H1 (cell line): ENCODE measurements around the gene OR2H1. TPM values are rescaled to one million over a fixed set of nuclear protein-coding genes. Genes with fewer than 3 reads are reported as not detected.
A peak's percentile ranks its signal among the peaks of the same experiment; 100 is the strongest.
"Not testable (repeated sequence)": the region's sequence is repeated elsewhere in the genome, so short reads cannot be mapped to it uniquely, and the experiment has no call there.

Source experiments
- CTCF ChIA-PET: fragments of 300-600 bp; sonication (Branson Sonifier 250); formaldehyde crosslinking; loops from one replicate; lab custom pipeline; 2021; ENCODE audit not compliant: partially characterized antibody; lab: Charles Lee
- POLR2A ChIA-PET: fragments of 300-600 bp; sonication (Branson Sonifier 250); formaldehyde crosslinking; loops from one replicate; lab custom pipeline; 2021; ENCODE audit warnings: inconsistent platforms; ENCODE audit not compliant: partially characterized antibody; lab: Charles Lee
- DNase-seq, 2 experiments: peaks; one replicate each; pipeline versions ENCODE4 v3.0.0 to v3.0.0-alpha.2; 2010 to 2022; ENCODE audit warnings: low spot score in 2 of 2, low read depth in 1 of 2, mixed read lengths in 1 of 2
- FAIRE-seq: peaks from 2 replicates; lab custom pipeline; 2011; peaks lifted over from hg19 to GRCh38; lab: Jason Lieb, UNC
- H2AFZ ChIP-seq: 2 replicates; pipeline ENCODE4 v1.8.1; 2012; ENCODE audit warnings: low read length, inconsistent platforms
- H2AK5ac ChIP-seq: 2 replicates; pipeline ENCODE4 v1.6.1; 2013; ENCODE audit warnings: low read depth, low read length
- H2BK120ac ChIP-seq: replicated peaks from 2 replicates; pipeline ENCODE3; 2013; ENCODE audit warnings: low read depth, low read length, inconsistent platforms
- H2BK12ac ChIP-seq: 2 replicates; pipeline ENCODE4 v1.6.1; 2013; ENCODE audit warnings: low read depth, low read length
- H2BK15ac ChIP-seq: 2 replicates; pipeline ENCODE4 v1.6.1; 2013; ENCODE audit warnings: low read length
- H2BK20ac ChIP-seq: 2 replicates; pipeline ENCODE4 v1.6.1; 2013; ENCODE audit warnings: low read length
- H2BK5ac ChIP-seq: 2 replicates; pipeline ENCODE4 v1.6.1; 2013; ENCODE audit warnings: low read depth, low read length
- H3K14ac ChIP-seq: 2 replicates; pipeline ENCODE4 v1.6.1; 2013; ENCODE audit warnings: inconsistent platforms; ENCODE audit not compliant: insufficient read length
- H3K18ac ChIP-seq: 2 replicates; pipeline ENCODE4 v1.6.1; 2013; ENCODE audit warnings: low read length; ENCODE audit errors: extremely low read depth
- H3K23ac ChIP-seq: 2 replicates; pipeline ENCODE4 v1.6.1; 2013; ENCODE audit warnings: inconsistent platforms; ENCODE audit not compliant: insufficient read length
- H3K23me2 ChIP-seq: 2 replicates; pipeline ENCODE4 v1.6.1; 2013; ENCODE audit warnings: low read depth, low read length
- H3K27ac ChIP-seq: 2 replicates; pipeline ENCODE4 v1.6.1; 2011; ENCODE audit warnings: low read depth, low read length, inconsistent platforms
- H3K27me3 ChIP-seq, 4 experiments: replicated peaks in 1 of 4; 1 replicate in 1 of 4; 2 replicates in 3 of 4; pipeline versions ENCODE4 v1.6.1 to v1.8.1; 2011 to 2013; ENCODE audit warnings: low read length in 3 of 4, mild to moderate bottlenecking in 3 of 4, inconsistent platforms in 2 of 4, mixed read lengths in 2 of 4, moderate library complexity in 1 of 4; ENCODE audit not compliant: control insufficient read depth in 3 of 4, insufficient read depth in 3 of 4; ENCODE audit errors: extremely low read depth in 1 of 4
- H3K36me3 ChIP-seq, 4 experiments: 2 replicates each; pipeline versions ENCODE4 v1.6.1 to v1.8.1; 2011 to 2013; ENCODE audit warnings: mild to moderate bottlenecking in 4 of 4, low read length in 3 of 4, moderate library complexity in 2 of 4, control low read depth in 1 of 4, inconsistent platforms in 1 of 4; ENCODE audit not compliant: insufficient read depth in 4 of 4, control insufficient read depth in 2 of 4
- H3K4ac ChIP-seq: replicated peaks from 2 replicates; pipeline ENCODE3; 2013; ENCODE audit warnings: low read length, low read depth, mixed read lengths, inconsistent platforms; ENCODE audit not compliant: insufficient read length
- H3K4me1 ChIP-seq, 4 experiments: replicated peaks in 1 of 4; 1 replicate in 1 of 4; 2 replicates in 3 of 4; pipeline versions ENCODE4 v1.6.1 to v1.8.1; 2011 to 2013; ENCODE audit warnings: low read length in 3 of 4, inconsistent platforms in 2 of 4, mixed read lengths in 1 of 4; ENCODE audit not compliant: insufficient read depth in 4 of 4, control insufficient read depth in 3 of 4
- H3K4me2 ChIP-seq, 2 experiments: 2 replicates each; pipeline versions ENCODE4 v1.6.1 to v1.8.1; 2011 to 2013; ENCODE audit warnings: low read depth in 2 of 2, low read length in 2 of 2, control low read depth in 1 of 2, inconsistent platforms in 1 of 2, mild to moderate bottlenecking in 1 of 2; ENCODE audit not compliant: insufficient read depth in 1 of 2
- H3K4me3 ChIP-seq, 4 experiments: fragments of 200-600, 300-600 bp in 1 of 4; sonication (generic), shearing (Covaris generic), sonication (Bioruptor Twin) in 1 of 4; 2 replicates each; pipeline versions ENCODE4 v1.5.1 to v1.8.1; 2011 to 2016; ENCODE audit warnings: low read length in 4 of 4, low read depth in 3 of 4, control low read depth in 2 of 4, inconsistent platforms in 2 of 4, mild to moderate bottlenecking in 2 of 4, mixed read lengths in 1 of 4, moderate library complexity in 1 of 4; ENCODE audit not compliant: insufficient read depth in 2 of 4; ENCODE audit errors: extremely low read depth in 1 of 4
- H3K56ac ChIP-seq: replicated peaks from 2 replicates; pipeline ENCODE3; 2013; ENCODE audit warnings: low read depth, mild to moderate bottlenecking, mixed read lengths, low read length, inconsistent platforms; ENCODE audit not compliant: insufficient read length
- H3K79me1 ChIP-seq: 2 replicates; pipeline ENCODE4 v1.6.1; 2013; ENCODE audit warnings: low read depth, low read length, control low read depth
- H3K79me2 ChIP-seq, 2 experiments: 2 replicates each; pipeline versions ENCODE4 v1.6.1 to v1.8.1; 2012 to 2013; ENCODE audit warnings: low read length in 2 of 2, mild to moderate bottlenecking in 2 of 2, inconsistent platforms in 1 of 2; ENCODE audit not compliant: insufficient read depth in 2 of 2, control insufficient read depth in 1 of 2
- H3K9ac ChIP-seq, 4 experiments: replicated peaks in 1 of 4; 1 replicate in 1 of 4; 2 replicates in 3 of 4; pipeline versions ENCODE4 v1.6.1 to v1.8.1; 2011 to 2013; ENCODE audit warnings: low read depth in 3 of 4, low read length in 3 of 4, control low read depth in 2 of 4, mild to moderate bottlenecking in 2 of 4, moderate library complexity in 2 of 4, inconsistent platforms in 1 of 4; ENCODE audit errors: extremely low read depth in 1 of 4
- H3K9me3 ChIP-seq, 2 experiments: 2 replicates each; pipeline versions ENCODE4 v1.6.1 to v1.8.1; 2012 to 2013; ENCODE audit warnings: mild to moderate bottlenecking in 2 of 2, moderate library complexity in 2 of 2, control low read depth in 1 of 2, inconsistent platforms in 1 of 2, low read depth in 1 of 2, low read length in 1 of 2, mixed read lengths in 1 of 2; ENCODE audit not compliant: insufficient read depth in 2 of 2
- H4K20me1 ChIP-seq, 2 experiments: replicated peaks in 1 of 2; 2 replicates each; pipeline versions ENCODE3 to v1.8.1; 2011 to 2013; ENCODE audit warnings: inconsistent platforms in 2 of 2, low read length in 2 of 2, mild to moderate bottlenecking in 1 of 2; ENCODE audit not compliant: insufficient read depth in 2 of 2, control insufficient read depth in 1 of 2
- H4K5ac ChIP-seq: 2 replicates; pipeline ENCODE4 v1.6.1; 2013; ENCODE audit warnings: low read length, low read depth, mixed read lengths, inconsistent platforms; ENCODE audit not compliant: insufficient read length
- H4K8ac ChIP-seq: 2 replicates; pipeline ENCODE4 v1.8.0; 2013; ENCODE audit warnings: mild to moderate bottlenecking, moderate library complexity, low read length, inconsistent platforms; ENCODE audit not compliant: insufficient read depth; ENCODE audit errors: extremely low read depth
- H4K91ac ChIP-seq: replicated peaks from 2 replicates; pipeline ENCODE3; 2013; ENCODE audit warnings: low read length, mixed read lengths, inconsistent platforms; ENCODE audit not compliant: insufficient read length
- CTCF ChIP-seq, 3 experiments: IDR thresholded peaks; 1 replicate in 2 of 3; 2 replicates in 1 of 3; pipeline versions ENCODE4 v1.5.1 to v1.6.1; 2011; ENCODE audit warnings: low read length in 3 of 3, mild to moderate bottlenecking in 3 of 3, inconsistent platforms in 2 of 3, low read depth in 1 of 3, moderate library complexity in 1 of 3; ENCODE audit not compliant: insufficient read depth in 1 of 3; ENCODE audit errors: control extremely low read depth in 1 of 3
- RAD21 ChIP-seq, 2 experiments: IDR thresholded peaks in 1 of 2; conservative IDR thresholded peaks in 1 of 2; 2 replicates each; pipeline ENCODE4 v1.6.1; 2011; ENCODE audit warnings: low read depth in 2 of 2, low read length in 2 of 2, improper control_type of control experiment in 1 of 2, inconsistent platforms in 1 of 2, mild to moderate bottlenecking in 1 of 2, moderate library complexity in 1 of 2
- WGBS, 2 experiments: shearing (Covaris generic) in 1 of 2; methylation state at CpG; one replicate each; pipeline versions ENCODE4 v1.1.6 to v1.1.7; 2013 to 2015; ENCODE audit warnings: low lambda C conversion rate in 2 of 2, mixed read lengths in 2 of 2, inconsistent platforms in 1 of 2, low coverage in 1 of 2, missing lambda C conversion rate in 1 of 2; ENCODE audit not compliant: insufficient replicate concordance in 2 of 2, insufficient coverage in 1 of 2, insufficient read length in 1 of 2; ENCODE audit errors: extremely low coverage in 1 of 2, missing lambda C conversion rate in 1 of 2; 5-methylcytosine and 5-hydroxymethylcytosine counted together
- polyA plus RNA-seq, 7 experiments: library from polyadenylated mRNA; depleted of rRNA in 3 of 7; stranded (reverse) in 5 of 7; unstranded in 2 of 7; fragments of >200 nt in 5 of 7; fragments of 200-250 nt in 2 of 7; gene quantifications; 1 replicate in 5 of 7; 2 replicates in 1 of 7; 4 replicates in 1 of 7; pipeline versions ENCODE4 v1.2.1 to v1.2.3, GENCODE V29; 2011 to 2013; ENCODE audit warnings: missing spikeins in 2 of 7, mixed read lengths in 2 of 7
- total RNA-seq: library from RNA; stranded (reverse); fragmentation: NEBNext Ultra II Directional; extraction: Animal tissue kit (Norgen Biotek cat#: 25700); gene quantifications from 2 replicates; pipeline ENCODE4 v1.2.1, GENCODE V29; 2021

Gene OR2H1
- total and polyA plus RNA-seq, 2 of the 8 experiments (the other 6 are each of a cell fraction or from before 2014, with no cell fraction given) = not detected

GRCh38 chr6:29436730-29437129 is 20.2 kb upstream of the OR2H1 start:
- H4K5ac ChIP-seq = not testable (repeated sequence)
- POLR2A ChIA-PET = interaction anchor here (0.8 kb wide), 1 partner anchor 162 kb away, joined by 3 read pairs; no protein-coding TSS in a partner anchor

More at GRCh38 chr6:29436730-29437129, 20.2 kb upstream of the OR2H1 start:
- not testable (repeated sequence) for H3K18ac ChIP-seq, H2BK15ac ChIP-seq, H4K8ac ChIP-seq, H3K4ac ChIP-seq, H2AFZ ChIP-seq, H4K20me1 ChIP-seq, H3K14ac ChIP-seq, H3K9ac ChIP-seq, H2AK5ac ChIP-seq, H2BK20ac ChIP-seq, H2BK12ac ChIP-seq, H3K4me2 ChIP-seq, H3K23me2 ChIP-seq, H3K23ac ChIP-seq, H3K4me1 ChIP-seq, H3K36me3 ChIP-seq, H3K9me3 ChIP-seq, H3K4me3 ChIP-seq, H3K27me3 ChIP-seq, H4K91ac ChIP-seq, H2BK120ac ChIP-seq, H3K79me1 ChIP-seq, H3K27ac ChIP-seq, H3K79me2 ChIP-seq, H3K56ac ChIP-seq, H2BK5ac ChIP-seq
- peak; percentile 25 to 53 for DNase-seq
- peak; percentile 32 for FAIRE-seq
- TF ChIP-seq CTCF (IDR thresholded peaks at IDR 0.05; ENCODE audit: control extremely low read depth in 1 of 3, insufficient read depth in 1 of 3, low read depth in 1 of 3, low read length in 3 of 3) = peak; percentile 16 to 34 (median 30); a peak in 3 of 4 replicates
- peak; percentile 54 to 66 for TF ChIP-seq RAD21 (IDR thresholded peaks at IDR 0.05 in 1 of 2, conservative IDR thresholded peaks at IDR 0.05 in 1 of 2; ENCODE audit: low read depth in 2 of 2, low read length in 2 of 2)
- CTCF ChIA-PET = interaction anchor here (0.8 to 2.5 kb wide), 12 partner anchors 8 to 211 kb away, joined by 3 to 21 read pairs (median 4); partner anchors contain the start of genes MAS1L, OR12D1 and OR2H2
- 80% methylated on average over 17 of the region's 18 CpGs; no CpG with 5 or more reads in 1 of the 2 experiments for WGBS, 2 experiments
